CD8-positive, alpha-beta memory T cell (primary cell): ENCODE data around the gene ZSWIM5. TPM values are rescaled to one million over a fixed set of nuclear protein-coding genes. Genes with fewer than 3 reads are reported as not detected.

Source experiments
- CTCF ChIA-PET: fragments of 350-600 bp; sonication (Branson Sonifier 250); formaldehyde crosslinking; loops from one replicate; lab custom pipeline; 2021; ENCODE audit warnings: antibody characterized with exemption; lab: Charles Lee
- POLR2A ChIA-PET: fragments of 350-600 bp; sonication (Branson Sonifier 250); formaldehyde crosslinking; loops from one replicate; lab custom pipeline; 2021; ENCODE audit warnings: antibody characterized with exemption; lab: Charles Lee
- DNase-seq, 5 donors: peaks; one replicate each; pipeline versions ENCODE4 v3.0.0 to v3.0.0-alpha.2; 2020 to 2022; ENCODE audit warnings: mixed read lengths in 1 of 5
- H3K27ac ChIP-seq: one replicate; pipeline ENCODE4 v1.7.0; 2013; ENCODE audit warnings: low read depth, mild to moderate bottlenecking, low read length, moderate library complexity
- H3K27me3 ChIP-seq: 2 replicates; pipeline ENCODE4 v1.7.0; 2013; ENCODE audit warnings: low read length, mild to moderate bottlenecking; ENCODE audit not compliant: insufficient read depth, poor library complexity, severe bottlenecking
- H3K36me3 ChIP-seq: 2 replicates; pipeline ENCODE4 v1.7.0; 2013; ENCODE audit warnings: mild to moderate bottlenecking, low read length, moderate library complexity; ENCODE audit not compliant: insufficient read depth
- H3K4me1 ChIP-seq: 2 replicates; pipeline ENCODE4 v1.7.0; 2013; ENCODE audit warnings: mild to moderate bottlenecking, low read length, moderate library complexity; ENCODE audit not compliant: insufficient read depth
- H3K4me3 ChIP-seq: 2 replicates; pipeline ENCODE4 v1.7.0; 2013; ENCODE audit warnings: mild to moderate bottlenecking, low read length
- H3K9me3 ChIP-seq: 2 replicates; pipeline ENCODE4 v1.7.0; 2013; ENCODE audit warnings: mild to moderate bottlenecking, low read length
- H3K27ac Mint-ChIP-seq, 8 donors: one replicate each; pipeline ENCODE4 v1.8.0; 2020 to 2021; ENCODE audit warnings: mixed read lengths in 8 of 8, mild to moderate bottlenecking in 6 of 8, inconsistent platforms in 3 of 8, moderate library complexity in 3 of 8
- H3K27me3 Mint-ChIP-seq, 2 donors: one replicate each; pipeline ENCODE4 v1.8.0; 2020 to 2021; ENCODE audit warnings: mixed read lengths in 2 of 2, mild to moderate bottlenecking in 1 of 2, moderate library complexity in 1 of 2
- H3K36me3 Mint-ChIP-seq, 3 donors: one replicate each; pipeline ENCODE4 v1.8.0; 2020 to 2021; ENCODE audit warnings: mixed read lengths in 3 of 3, inconsistent platforms in 1 of 3, mild to moderate bottlenecking in 1 of 3
- H3K4me1 Mint-ChIP-seq, 3 donors: one replicate each; pipeline ENCODE4 v1.8.0; 2020 to 2021; ENCODE audit warnings: mixed read lengths in 3 of 3, inconsistent platforms in 1 of 3, mild to moderate bottlenecking in 1 of 3
- H3K4me3 Mint-ChIP-seq, 7 donors: one replicate each; pipeline ENCODE4 v1.8.0; 2020 to 2021; ENCODE audit warnings: mixed read lengths in 7 of 7, mild to moderate bottlenecking in 6 of 7, moderate library complexity in 4 of 7, inconsistent platforms in 2 of 7
- H3K9me3 Mint-ChIP-seq, 5 donors: one replicate each; pipeline ENCODE4 v1.8.0; 2020 to 2022; ENCODE audit warnings: mixed read lengths in 5 of 5, mild to moderate bottlenecking in 3 of 5, moderate library complexity in 2 of 5, inconsistent platforms in 1 of 5
- polyA plus RNA-seq: library from polyadenylated mRNA; unstranded; fragments of 300-500 nt; fragmentation: Illumina TruSeq; gene quantifications from one replicate; pipeline ENCODE4 v1.2.3, GENCODE V29; 2021
- total RNA-seq, 2 experiments: library from RNA; stranded (reverse); gene quantifications; one replicate each; pipeline ENCODE4 v1.2.3, GENCODE V29; 2021

The ZSWIM5 gene
- total and polyA plus RNA-seq, 3 experiments from 2014 or later = 0.69 to 1.4 (median 1.3) TPM

- POLR2A ChIA-PET = no interaction called here
- Mint-ChIP-seq H3K27me3 (no peaks in the 10 kb centered on the region), H3K4me1 (peaks cover 2 to 4% (median 3%) of the 10 kb centered on the region in 3 donors), H3K27ac (no peak overlapping the region), H3K36me3 (peaks cover 0 to 25% (median 1%) of the 10 kb centered on the region in 3 donors), H3K9me3 (no peaks in the 10 kb centered on the region), H3K4me3 (no peak overlapping the region)
- no peak overlapping the region for H3K4me3 ChIP-seq
- no peaks in the 10 kb centered on the region for H3K27me3 ChIP-seq
- no peaks in the 10 kb centered on the region for H3K36me3 ChIP-seq
- no peak for DNase-seq
- H3K9me3 ChIP-seq = no peaks in the 10 kb centered on the region
- H3K4me1 ChIP-seq = no peaks in the 10 kb centered on the region
- no peak overlapping the region for H3K27ac ChIP-seq
- CTCF ChIA-PET = no interaction called here
These were observed 173.6 kb downstream of the ZSWIM5 start for GRCh38 chr1:45032837-45033236.

GRCh38 chr1:45026446-45026845 is 180.0 kb downstream of the ZSWIM5 start:
- Mint-ChIP-seq H3K4me1 (peaks cover 0 to 4% (median 0%) of the 10 kb centered on the region in 3 donors), H3K27me3 (no peaks in the 10 kb centered on the region), H3K4me3 (no peak overlapping the region), H3K36me3 (no peaks in the 10 kb centered on the region), H3K27ac (no peak overlapping the region), H3K9me3 (no peaks in the 10 kb centered on the region)
- H3K27me3 ChIP-seq = no peaks in the 10 kb centered on the region
- no peaks in the 10 kb centered on the region for H3K4me1 ChIP-seq
- H3K9me3 ChIP-seq = no peaks in the 10 kb centered on the region
- POLR2A ChIA-PET = no interaction called here
- no peak overlapping the region for H3K4me3 ChIP-seq
- H3K27ac ChIP-seq = no peak overlapping the region
- H3K36me3 ChIP-seq = no peaks in the 10 kb centered on the region
- CTCF ChIA-PET = no interaction called here
- DNase-seq = no peak

GRCh38 chr1:45023663-45024062 is 182.7 kb downstream of the ZSWIM5 start:
- Histone ChIP-seq H3K36me3 (no peaks in the 10 kb centered on the region), H3K4me1 (no peaks in the 10 kb centered on the region), H3K4me3 (no peak overlapping the region), H3K27ac (no peak overlapping the region), H3K27me3 (no peaks in the 10 kb centered on the region), H3K9me3 (no peaks in the 10 kb centered on the region)
- Mint-ChIP-seq H3K9me3 (no peaks in the 10 kb centered on the region), H3K4me3 (no peak overlapping the region), H3K27ac (peak overlapping the region in 1 of 8 donors; percentile 40), H3K27me3 (peaks cover 0 to 2% of the 10 kb centered on the region in 2 donors), H3K4me1 (peaks cover 0 to 5% (median 1%) of the 10 kb centered on the region in 3 donors), H3K36me3 (no peaks in the 10 kb centered on the region)
- ChIA-PET CTCF (no interaction called here), POLR2A (no interaction called here)
- no peak for DNase-seq

- H3K4me1 Mint-ChIP-seq = peaks cover 7 to 15% (median 13%) of the 10 kb centered on the region in 3 donors
- no peak overlapping the region for H3K4me3 Mint-ChIP-seq
- Histone ChIP-seq H3K4me3 (no peak overlapping the region), H3K9me3 (no peaks in the 10 kb centered on the region), H3K4me1 (no peaks in the 10 kb centered on the region), H3K27me3 (no peaks in the 10 kb centered on the region), H3K27ac (no peak overlapping the region), H3K36me3 (peaks cover 12% of the 10 kb centered on the region)
- peak; percentile 20 to 69 (median 27) for DNase-seq
- H3K36me3 Mint-ChIP-seq = peaks cover 0 to 15% (median 6%) of the 10 kb centered on the region in 3 donors
- ChIA-PET POLR2A (no interaction called here), CTCF (interaction anchor here (0.6 to 4.8 kb wide), 16 partner anchors 10 to 473 kb away, joined by 3 to 34 read pairs (median 4); partner anchors contain the start of genes EIF2B3, MUTYH, TESK2 and TOE1)
- H3K27me3 Mint-ChIP-seq = peaks cover 0 to 2% of the 10 kb centered on the region in 2 donors
- H3K9me3 Mint-ChIP-seq = no peaks in the 10 kb centered on the region
- H3K27ac Mint-ChIP-seq = peak overlapping the region in 1 of 8 donors; percentile 63
These were observed 187.7 kb downstream of the ZSWIM5 start for GRCh38 chr1:45018599-45019230.

GRCh38 chr1:45016767-45017166 is 189.6 kb downstream of the ZSWIM5 start:
- H3K4me1 Mint-ChIP-seq = peaks cover 15 to 31% (median 29%) of the 10 kb centered on the region in 3 donors
- H3K4me3 Mint-ChIP-seq = no peak overlapping the region
- H3K9me3 Mint-ChIP-seq = no peaks in the 10 kb centered on the region
- peaks cover 12% of the 10 kb centered on the region for H3K4me1 ChIP-seq
- peaks cover 0 to 16% (median 6%) of the 10 kb centered on the region in 3 donors for H3K36me3 Mint-ChIP-seq
- no peak overlapping the region for H3K27ac ChIP-seq
- peaks cover 0 to 2% of the 10 kb centered on the region in 2 donors for H3K27me3 Mint-ChIP-seq
- no peak overlapping the region for H3K4me3 ChIP-seq
- ChIA-PET CTCF (interaction anchor here (1.3 to 4.8 kb wide), 2 partner anchors 224 to 282 kb away, joined by 5 to 34 read pairs; no protein-coding TSS in a partner anchor), POLR2A (no interaction called here)
- peaks cover 12% of the 10 kb centered on the region for H3K36me3 ChIP-seq
- no peak for DNase-seq
- no peaks in the 10 kb centered on the region for H3K27me3 ChIP-seq
- H3K9me3 ChIP-seq = no peaks in the 10 kb centered on the region
- no peak overlapping the region for H3K27ac Mint-ChIP-seq

GRCh38 chr1:45016090-45016697 is 190.2 kb downstream of the ZSWIM5 start:
- peaks cover 12% of the 10 kb centered on the region for H3K36me3 ChIP-seq
- POLR2A ChIA-PET = no interaction called here
- H3K36me3 Mint-ChIP-seq = peaks cover 0 to 18% (median 6%) of the 10 kb centered on the region in 3 donors

GRCh38 chr1:45015683-45016082 is 190.7 kb downstream of the ZSWIM5 start:
- no peaks in the 10 kb centered on the region for H3K9me3 ChIP-seq
- H3K27ac Mint-ChIP-seq = peak overlapping the region in 1 of 8 donors; percentile 58
- peaks cover 0 to 19% (median 6%) of the 10 kb centered on the region in 3 donors for H3K36me3 Mint-ChIP-seq
- peaks cover 0 to under 1% of the 10 kb centered on the region in 2 donors for H3K27me3 Mint-ChIP-seq
- peaks cover 21 to 39% (median 36%) of the 10 kb centered on the region in 3 donors for H3K4me1 Mint-ChIP-seq
- H3K36me3 ChIP-seq = peaks cover 12% of the 10 kb centered on the region
- no peaks in the 10 kb centered on the region for H3K27me3 ChIP-seq
- H3K27ac ChIP-seq = no peak overlapping the region
- ChIA-PET CTCF (interaction anchor here (0.6 to 6.2 kb wide), 5 partner anchors 222 to 476 kb away, joined by 3 to 63 read pairs (median 5); partner anchors contain the start of genes MUTYH, TESK2 and TOE1), POLR2A (no interaction called here)
- H3K4me3 Mint-ChIP-seq = no peak overlapping the region
- no peak overlapping the region for H3K4me3 ChIP-seq
- no peaks in the 10 kb centered on the region for H3K9me3 Mint-ChIP-seq
- peaks cover 18% of the 10 kb centered on the region for H3K4me1 ChIP-seq
- DNase-seq = no peak

More at GRCh38 chr1:45016090-45016697, 190.2 kb downstream of the ZSWIM5 start:
- Histone ChIP-seq H3K4me3 (no peak overlapping the region), H3K27me3 (no peaks in the 10 kb centered on the region), H3K4me1 (peaks cover 18% of the 10 kb centered on the region), H3K27ac (no peak overlapping the region), H3K9me3 (no peaks in the 10 kb centered on the region)
- H3K27me3 Mint-ChIP-seq = peaks cover 0 to 2% of the 10 kb centered on the region in 2 donors
- H3K4me3 Mint-ChIP-seq = no peak overlapping the region
- peaks cover 20 to 37% (median 34%) of the 10 kb centered on the region in 3 donors for H3K4me1 Mint-ChIP-seq
- CTCF ChIA-PET = interaction anchor here (0.6 to 6.2 kb wide), 6 partner anchors 223 to 475 kb away, joined by 3 to 63 read pairs (median 5); partner anchors contain the start of genes MUTYH, TESK2 and TOE1
- H3K27ac Mint-ChIP-seq = peak overlapping the region in 1 of 8 donors; percentile 58
- no peaks in the 10 kb centered on the region for H3K9me3 Mint-ChIP-seq
- DNase-seq = no peak
